ENCODE data around the gene ABHD16A.
A peak's percentile ranks its signal among the peaks of the same experiment; 100 is the strongest.

The ABHD16A gene

DNA sequence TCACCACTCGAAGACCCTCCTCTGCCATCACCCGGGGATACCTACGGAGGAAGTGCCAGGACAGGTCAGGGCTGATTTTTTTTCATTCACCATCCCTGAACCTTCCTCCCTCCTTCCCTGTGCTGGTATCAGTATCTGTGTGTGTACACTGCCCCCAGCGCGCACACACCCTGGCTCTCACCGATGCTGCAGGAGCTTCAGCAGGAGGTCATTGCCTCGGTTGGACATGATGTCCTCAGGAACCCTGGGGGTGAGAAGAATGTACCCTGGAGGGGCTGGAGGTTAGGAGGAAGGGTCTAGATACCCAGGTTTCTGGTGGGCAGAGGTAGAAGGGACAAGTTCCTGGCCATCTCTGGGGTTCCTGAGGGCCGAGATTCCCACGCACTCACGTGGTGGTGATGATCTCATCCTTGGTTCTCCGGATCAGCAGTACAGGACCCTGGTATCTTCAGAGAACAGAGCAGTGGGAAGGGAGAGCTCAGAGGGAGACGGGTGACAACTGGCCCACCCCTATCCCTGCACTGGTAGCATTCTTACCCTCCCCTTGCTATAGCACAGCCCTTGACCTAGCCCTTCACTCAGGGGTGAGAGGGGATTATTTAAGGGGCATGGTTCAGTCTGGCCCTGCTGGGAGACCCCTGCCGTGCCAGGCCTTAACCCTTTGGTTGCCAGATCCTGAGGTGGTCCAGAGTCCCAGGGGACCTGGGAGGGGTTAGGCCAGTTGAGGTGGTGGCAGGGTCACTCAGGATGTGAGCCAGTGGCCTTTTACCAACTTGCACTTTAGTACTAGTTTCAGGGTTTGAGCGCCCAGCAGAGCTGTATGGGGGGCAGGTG, 15.0 kb downstream of the ABHD16A start:
- no peak overlapping the region for H3K27ac ChIP-seq (ENCODE audit: low read depth, low read length)
- H3K9ac ChIP-seq (ENCODE audit: low read length) = no peak overlapping the region
- no peak overlapping the region for H3K4me3 ChIP-seq (ENCODE audit: low read length)
- H3K4me1 ChIP-seq (ENCODE audit: control insufficient read depth, insufficient read depth, low read length) = no peaks in the 10 kb centered on the region
- peaks cover 43% of the 10 kb centered on the region for H3K36me3 ChIP-seq (ENCODE audit: control insufficient read depth, insufficient read depth, low read length)
- H3K27me3 ChIP-seq (ENCODE audit: control insufficient read depth, insufficient read depth, low read length) = no peaks in the 10 kb centered on the region

DNA sequence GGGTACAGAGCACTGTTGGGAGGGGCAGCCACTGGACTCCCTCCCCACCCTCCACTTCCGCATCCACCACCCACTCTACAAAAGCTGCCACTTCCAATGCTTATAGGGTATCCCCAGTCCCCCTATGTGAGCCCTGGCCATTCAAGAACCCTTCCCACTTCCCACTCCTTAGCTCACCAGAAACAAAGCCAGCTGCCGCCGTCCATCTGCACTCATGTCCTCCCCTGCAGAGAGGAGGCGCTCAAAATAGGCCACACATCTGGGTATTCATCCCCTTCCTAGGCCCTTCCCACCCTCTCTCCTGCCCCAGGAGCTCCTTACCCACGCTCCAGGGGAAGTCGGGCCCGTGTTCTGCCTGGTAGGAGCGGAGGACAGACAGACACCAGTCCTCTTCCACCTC, 15.8 kb downstream of the ABHD16A start:
- Histone ChIP-seq H3K27me3 (ENCODE audit: control insufficient read depth, insufficient read depth, low read length) (no peaks in the 10 kb centered on the region), H3K27ac (ENCODE audit: low read depth, low read length) (no peak overlapping the region), H3K9ac (ENCODE audit: low read length) (no peak overlapping the region), H3K4me3 (ENCODE audit: low read length) (no peak overlapping the region), H3K36me3 (ENCODE audit: control insufficient read depth, insufficient read depth, low read length) (peaks cover 41% of the 10 kb centered on the region), H3K4me1 (ENCODE audit: control insufficient read depth, insufficient read depth, low read length) (no peaks in the 10 kb centered on the region)

DNA sequence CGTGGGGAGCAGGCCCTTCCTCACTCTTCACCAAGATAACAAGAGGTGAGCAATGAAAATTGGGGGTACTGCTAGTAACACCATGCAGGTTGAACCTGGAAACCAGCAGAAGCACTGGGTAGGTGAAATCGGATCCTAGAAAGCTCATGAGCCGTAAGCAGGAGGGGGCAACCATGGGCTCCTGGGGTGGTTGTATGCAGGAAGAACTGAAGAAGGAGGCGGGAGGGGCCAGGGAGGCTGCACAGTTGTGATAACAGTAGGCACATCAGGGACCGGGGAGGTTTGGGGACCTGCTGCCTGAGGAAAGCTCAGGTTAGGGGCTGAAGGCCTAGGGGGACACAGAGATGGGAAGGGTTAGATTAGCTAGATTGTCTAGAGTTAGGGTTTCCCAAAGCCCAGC, 16.6 kb downstream of the ABHD16A start:
- Histone ChIP-seq H3K36me3 (ENCODE audit: control insufficient read depth, insufficient read depth, low read length) (peaks cover 37% of the 10 kb centered on the region), H3K27ac (ENCODE audit: low read depth, low read length) (no peak overlapping the region), H3K9ac (ENCODE audit: low read length) (no peak overlapping the region), H3K4me3 (ENCODE audit: low read length) (no peak overlapping the region), H3K27me3 (ENCODE audit: control insufficient read depth, insufficient read depth, low read length) (no peaks in the 10 kb centered on the region), H3K4me1 (ENCODE audit: control insufficient read depth, insufficient read depth, low read length) (no peaks in the 10 kb centered on the region)

DNA sequence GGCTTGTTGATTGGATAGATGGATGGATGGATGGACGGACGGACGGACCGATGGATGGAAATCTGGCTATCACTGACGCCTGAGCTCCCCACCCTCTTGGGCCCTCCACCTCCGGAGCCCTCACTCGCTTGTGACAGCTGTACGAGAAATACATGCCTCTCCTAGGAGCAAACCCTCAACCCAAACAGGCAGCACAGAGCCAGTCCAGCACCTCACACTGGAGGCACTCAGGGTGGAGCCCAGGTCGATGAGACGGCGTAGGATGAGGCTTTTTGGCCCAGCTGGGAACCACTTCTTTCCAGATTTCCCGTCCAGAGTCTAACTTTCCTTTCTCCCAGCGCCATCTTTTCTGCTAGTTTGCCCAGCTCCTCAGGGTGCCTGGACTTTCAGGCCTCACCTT, 19.5 kb downstream of the ABHD16A start:
- peak overlapping the region; percentile 52 for H3K4me3 ChIP-seq (ENCODE audit: low read length)
- no peak overlapping the region for H3K27ac ChIP-seq (ENCODE audit: low read depth, low read length)
- peaks cover 24% of the 10 kb centered on the region for H3K36me3 ChIP-seq (ENCODE audit: control insufficient read depth, insufficient read depth, low read length)
- no peak overlapping the region for H3K9ac ChIP-seq (ENCODE audit: low read length)
- no peaks in the 10 kb centered on the region for H3K27me3 ChIP-seq (ENCODE audit: control insufficient read depth, insufficient read depth, low read length)
- H3K4me1 ChIP-seq (ENCODE audit: control insufficient read depth, insufficient read depth, low read length) = peaks cover 8% of the 10 kb centered on the region

DNA sequence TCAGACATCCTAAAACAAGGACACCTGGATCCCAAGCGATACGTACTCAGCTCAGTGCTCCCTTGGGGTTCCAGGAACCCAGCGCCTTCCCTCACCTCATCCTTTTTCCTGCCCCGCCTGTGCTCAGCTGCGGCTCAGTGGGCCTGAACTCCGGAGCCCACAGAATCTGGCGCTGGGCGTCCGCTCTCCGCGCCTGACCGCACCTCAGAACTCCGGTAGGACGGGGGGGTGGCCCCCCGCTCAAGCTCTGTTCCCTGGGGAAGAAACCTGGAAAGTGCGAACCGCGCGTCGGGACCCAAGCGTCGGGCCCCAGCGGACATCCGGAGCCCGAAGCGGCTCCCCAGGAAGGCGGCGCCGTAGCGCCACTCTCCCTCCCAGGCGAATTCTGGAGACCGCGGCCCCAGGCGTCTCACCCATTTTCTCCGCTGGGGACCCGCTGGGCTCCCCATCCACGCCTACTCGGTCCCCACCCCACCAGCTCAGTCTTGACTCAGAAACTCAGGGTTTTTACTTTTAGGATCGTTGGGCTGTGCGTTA, 21.9 kb downstream of the ABHD16A start:
- Histone ChIP-seq H3K4me1 (ENCODE audit: control insufficient read depth, insufficient read depth, low read length) (peaks cover 8% of the 10 kb centered on the region), H3K9ac (ENCODE audit: low read length) (peak overlapping the region; percentile 84)

DNA sequence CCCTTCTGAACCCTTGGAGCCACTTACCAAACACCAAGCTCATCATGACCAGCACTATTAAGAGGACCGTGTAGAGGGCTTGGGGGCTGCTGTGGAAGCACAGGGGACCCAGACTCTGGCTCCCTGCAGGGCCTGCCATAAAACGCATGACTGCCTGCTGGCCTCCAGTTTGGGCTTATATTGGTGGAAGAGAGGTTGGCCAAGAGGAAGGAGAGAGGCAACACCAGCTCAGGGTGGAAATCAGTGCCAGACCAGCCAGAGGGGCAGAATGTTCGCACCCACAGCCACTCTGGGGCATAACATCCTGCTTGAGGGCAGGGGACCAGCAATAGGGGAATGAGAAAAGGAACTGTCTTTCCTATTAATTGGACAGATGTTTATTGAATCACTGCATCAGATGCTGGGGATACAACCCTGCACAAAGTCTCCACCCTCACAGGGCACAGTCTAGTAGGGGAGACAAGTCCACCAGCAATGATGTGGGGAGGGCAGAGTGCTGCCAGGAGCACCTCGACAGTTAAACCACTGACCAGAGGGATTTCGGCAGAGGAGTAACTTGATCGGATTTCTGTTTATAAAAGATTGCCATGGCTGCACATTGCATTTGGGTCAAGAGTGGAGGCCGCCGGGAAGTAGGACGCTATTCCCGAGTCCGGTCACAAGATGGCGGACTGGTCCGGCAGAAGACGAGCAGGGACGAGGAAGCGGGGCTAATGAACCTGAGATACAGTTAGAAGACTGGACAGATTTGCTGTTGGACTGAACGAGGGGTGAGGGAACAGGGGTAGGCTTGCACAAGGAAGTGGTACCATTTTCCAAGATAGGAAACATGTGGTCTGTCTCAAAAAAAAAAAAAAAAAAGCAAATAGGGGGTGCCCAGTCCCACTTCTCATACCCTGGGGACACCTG, 22.6 kb downstream of the ABHD16A start, which contains the start of gene LY6G5C:
LY6G5C (minus strand) TSS at position 842 of the 909 bp plus-strand sequence; CDS start at position 148, 694 bp downstream.
- Histone ChIP-seq H3K36me3 (ENCODE audit: control insufficient read depth, insufficient read depth, low read length) (no peaks in the 10 kb centered on the region), H3K27ac (ENCODE audit: low read depth, low read length) (peak within 1 kb of the TSS; percentile 50), H3K4me1 (ENCODE audit: control insufficient read depth, insufficient read depth, low read length) (peaks cover 8% of the 10 kb centered on the region), H3K4me3 (ENCODE audit: low read length) (peak within 1 kb of the TSS; percentile 75), H3K27me3 (ENCODE audit: control insufficient read depth, insufficient read depth, low read length) (no peaks in the 10 kb centered on the region), H3K9ac (ENCODE audit: low read length) (peak within 1 kb of the TSS; percentile 84)

More for the DNA sequence above, 21.9 kb downstream of the ABHD16A start:
- Histone ChIP-seq H3K36me3 (ENCODE audit: control insufficient read depth, insufficient read depth, low read length) (peaks cover 4% of the 10 kb centered on the region), H3K27me3 (ENCODE audit: control insufficient read depth, insufficient read depth, low read length) (no peaks in the 10 kb centered on the region), H3K4me3 (ENCODE audit: low read length) (peak overlapping the region; percentile 75), H3K27ac (ENCODE audit: low read depth, low read length) (peak overlapping the region; percentile 50)

DNA sequence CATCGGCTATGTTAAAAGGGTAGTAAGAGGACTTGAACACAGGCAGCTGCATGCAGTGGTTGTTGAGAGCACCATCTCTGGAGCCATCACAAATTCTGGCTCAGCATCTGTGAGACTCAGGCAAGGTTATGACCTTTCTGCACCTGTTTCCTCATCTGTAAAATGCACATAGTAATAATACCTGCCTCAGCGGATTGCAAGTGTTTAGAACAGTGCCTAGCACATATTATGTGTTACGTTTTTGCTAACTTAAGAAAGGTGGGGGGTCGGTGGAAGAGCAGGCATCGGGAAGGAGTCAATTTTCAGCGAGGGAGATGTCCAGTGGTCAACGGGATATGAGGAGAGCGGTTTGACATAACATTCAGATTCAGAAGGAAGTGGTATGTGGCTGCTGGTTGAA, 25.2 kb downstream of the ABHD16A start:
- Histone ChIP-seq H3K36me3 (ENCODE audit: control insufficient read depth, insufficient read depth, low read length) (peaks cover 3% of the 10 kb centered on the region), H3K27ac (ENCODE audit: low read depth, low read length) (no peak overlapping the region), H3K9ac (ENCODE audit: low read length) (no peak overlapping the region), H3K4me1 (ENCODE audit: control insufficient read depth, insufficient read depth, low read length) (peaks cover 8% of the 10 kb centered on the region), H3K4me3 (ENCODE audit: low read length) (no peak overlapping the region), H3K27me3 (ENCODE audit: control insufficient read depth, insufficient read depth, low read length) (no peaks in the 10 kb centered on the region)

DNA sequence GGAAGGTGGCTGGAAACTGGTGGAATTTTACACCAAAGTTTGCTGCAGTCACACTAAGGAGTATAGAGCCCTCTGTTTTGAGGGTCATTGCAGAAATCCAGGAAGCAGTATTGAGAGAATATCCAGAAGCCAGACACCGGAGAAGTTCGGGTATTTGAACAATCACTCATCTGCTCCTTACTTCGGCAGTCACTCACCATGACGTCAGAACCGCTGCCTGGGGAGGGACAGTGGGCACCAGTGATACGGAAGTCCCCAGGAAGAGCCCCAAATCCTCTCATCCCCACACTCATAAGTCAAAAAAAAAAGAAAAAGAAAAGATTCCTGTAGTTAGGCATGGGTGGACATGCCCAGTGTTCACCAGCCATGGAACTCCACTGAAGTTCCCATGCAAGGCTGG, 26.2 kb downstream of the ABHD16A start:
- Histone ChIP-seq H3K4me1 (ENCODE audit: control insufficient read depth, insufficient read depth, low read length) (peaks cover 8% of the 10 kb centered on the region), H3K9ac (ENCODE audit: low read length) (no peak overlapping the region), H3K36me3 (ENCODE audit: control insufficient read depth, insufficient read depth, low read length) (peaks cover 7% of the 10 kb centered on the region), H3K27me3 (ENCODE audit: control insufficient read depth, insufficient read depth, low read length) (no peaks in the 10 kb centered on the region), H3K27ac (ENCODE audit: low read depth, low read length) (no peak overlapping the region), H3K4me3 (ENCODE audit: low read length) (no peak overlapping the region)

DNA sequence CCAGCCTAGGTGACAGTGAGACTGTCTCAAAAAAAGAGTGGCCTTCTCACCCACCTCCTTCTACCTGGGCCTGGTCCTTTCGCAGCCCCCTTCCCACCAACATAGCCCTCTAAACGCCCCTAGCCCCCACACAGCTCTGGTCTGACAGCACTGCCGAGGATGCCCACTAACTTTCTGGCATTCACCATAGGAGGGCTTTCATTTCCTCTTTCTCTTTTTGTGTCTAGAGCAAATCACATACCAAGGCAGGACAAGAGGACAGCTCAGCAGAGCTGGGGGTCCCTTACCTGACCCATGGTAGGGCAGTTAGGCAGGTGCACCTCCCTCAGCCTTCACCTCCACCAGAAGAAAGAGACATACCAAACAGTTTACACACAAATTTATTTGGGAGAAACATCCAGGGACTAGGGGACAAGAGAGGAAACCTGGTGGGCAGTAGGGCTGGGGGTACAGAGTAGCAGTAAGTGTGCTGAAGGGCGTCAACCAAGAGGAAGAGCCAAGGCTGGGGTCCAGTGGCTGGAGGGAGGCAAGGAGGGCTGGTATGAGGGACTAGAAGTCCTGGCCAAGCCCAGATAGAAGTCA, 26.7 kb downstream of the ABHD16A start:
- Histone ChIP-seq H3K27ac (ENCODE audit: low read depth, low read length) (no peak overlapping the region), H3K27me3 (ENCODE audit: control insufficient read depth, insufficient read depth, low read length) (no peaks in the 10 kb centered on the region), H3K9ac (ENCODE audit: low read length) (no peak overlapping the region)

DNA sequence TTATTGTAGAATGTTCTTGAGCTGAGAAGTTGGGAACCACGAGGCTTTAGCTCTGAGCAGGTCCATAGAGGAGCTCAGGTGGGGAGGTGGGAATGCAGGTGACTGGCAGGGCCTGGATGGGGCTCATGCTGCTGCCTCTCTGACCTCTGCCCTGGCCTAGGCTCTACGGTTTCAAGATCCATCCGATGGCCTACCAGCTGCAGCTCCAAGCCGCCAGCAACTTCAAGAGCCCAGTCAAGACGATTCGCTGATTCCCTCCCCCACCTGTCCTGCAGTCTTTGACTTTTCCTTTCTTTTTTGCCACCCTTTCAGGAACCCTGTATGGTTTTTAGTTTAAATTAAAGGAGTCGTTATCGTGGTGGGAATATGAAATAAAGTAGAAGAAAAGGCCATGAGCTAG, 33.4 kb downstream of the ABHD16A start, which contains the start of gene LY6G5B:
LY6G5B (plus strand) TSS at position 301 of the 400 bp plus-strand sequence. CDS start 975 bp downstream, outside the sequence.
- Histone ChIP-seq H3K36me3 (ENCODE audit: control insufficient read depth, insufficient read depth, low read length) (peaks cover 51% of the 10 kb centered on the region), H3K9ac (ENCODE audit: low read length) (no peak within 1 kb of the TSS), H3K4me1 (ENCODE audit: control insufficient read depth, insufficient read depth, low read length) (peaks cover 5% of the 10 kb centered on the region), H3K4me3 (ENCODE audit: low read length) (no peak within 1 kb of the TSS), H3K27me3 (ENCODE audit: control insufficient read depth, insufficient read depth, low read length) (no peaks in the 10 kb centered on the region), H3K27ac (ENCODE audit: low read depth, low read length) (no peak within 1 kb of the TSS)

More for the DNA sequence above, 26.7 kb downstream of the ABHD16A start:
- Histone ChIP-seq H3K4me1 (ENCODE audit: control insufficient read depth, insufficient read depth, low read length) (peaks cover 8% of the 10 kb centered on the region), H3K4me3 (ENCODE audit: low read length) (no peak overlapping the region), H3K36me3 (ENCODE audit: control insufficient read depth, insufficient read depth, low read length) (peaks cover 12% of the 10 kb centered on the region)

DNA sequence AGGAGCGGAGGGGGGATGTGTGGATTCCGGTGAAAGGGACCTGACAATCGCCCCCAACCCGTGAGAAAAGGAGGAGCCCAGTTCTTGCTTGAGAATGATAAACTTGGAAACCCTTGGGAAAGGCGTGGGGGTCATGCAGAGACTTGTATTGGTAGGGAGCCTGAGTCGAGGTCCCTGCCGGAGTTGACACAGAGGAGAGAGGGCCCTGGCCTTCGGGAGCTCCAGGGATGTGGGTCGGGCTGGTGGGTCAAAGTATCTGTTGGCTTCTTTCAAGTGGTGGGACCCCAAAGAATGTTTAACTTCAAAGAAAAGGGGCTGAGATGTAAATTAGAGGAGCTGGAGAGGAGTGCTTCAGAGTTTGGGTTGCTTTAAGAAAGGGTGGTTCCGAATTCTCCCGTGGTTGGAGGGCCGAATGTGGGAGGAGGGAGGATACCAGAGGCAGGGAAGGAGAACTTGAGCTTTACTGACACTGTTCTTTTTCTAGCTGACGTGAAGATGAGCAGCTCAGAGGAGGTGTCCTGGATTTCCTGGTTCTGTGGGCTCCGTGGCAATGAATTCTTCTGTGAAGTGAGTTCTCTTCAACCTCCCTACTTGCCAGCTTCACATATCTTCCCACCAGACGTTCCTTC, 36.7 kb downstream of the ABHD16A start:
- Histone ChIP-seq H3K27ac (ENCODE audit: low read depth, low read length) (peak overlapping the region; percentile 84), H3K36me3 (ENCODE audit: control insufficient read depth, insufficient read depth, low read length) (peaks cover 40% of the 10 kb centered on the region), H3K4me1 (ENCODE audit: control insufficient read depth, insufficient read depth, low read length) (peaks cover 18% of the 10 kb centered on the region), H3K9ac (ENCODE audit: low read length) (peak overlapping the region; percentile 79), H3K4me3 (ENCODE audit: low read length) (peak overlapping the region; percentile 73), H3K27me3 (ENCODE audit: control insufficient read depth, insufficient read depth, low read length) (no peaks in the 10 kb centered on the region)
